NCI-H2029 (cell line): Measurements from ENCODE around the gene RAPSN.

Source experiments
- DNase-seq: peaks from one replicate; lab custom pipeline; 2025; lab: John Stamatoyannopoulos, UW

Gene RAPSN

DNA sequence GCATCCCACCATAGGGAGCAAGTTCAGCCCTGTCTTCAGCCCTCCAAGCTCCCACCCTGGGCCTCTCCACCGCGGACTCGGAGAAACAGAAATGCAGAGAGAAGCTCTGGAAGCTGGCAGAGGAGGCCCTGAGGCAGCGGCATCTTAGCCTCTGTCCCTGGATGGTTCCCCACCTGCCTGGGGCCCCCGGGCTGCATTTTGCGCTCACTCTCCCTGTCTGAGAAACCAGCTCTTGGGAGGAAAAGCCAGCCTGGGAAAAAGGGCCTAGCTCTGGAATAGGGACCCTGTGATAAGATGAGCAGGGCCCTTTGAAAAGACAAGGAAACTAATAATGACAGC is 58.5 kb downstream of the RAPSN start:
- no peak for DNase-seq

DNA sequence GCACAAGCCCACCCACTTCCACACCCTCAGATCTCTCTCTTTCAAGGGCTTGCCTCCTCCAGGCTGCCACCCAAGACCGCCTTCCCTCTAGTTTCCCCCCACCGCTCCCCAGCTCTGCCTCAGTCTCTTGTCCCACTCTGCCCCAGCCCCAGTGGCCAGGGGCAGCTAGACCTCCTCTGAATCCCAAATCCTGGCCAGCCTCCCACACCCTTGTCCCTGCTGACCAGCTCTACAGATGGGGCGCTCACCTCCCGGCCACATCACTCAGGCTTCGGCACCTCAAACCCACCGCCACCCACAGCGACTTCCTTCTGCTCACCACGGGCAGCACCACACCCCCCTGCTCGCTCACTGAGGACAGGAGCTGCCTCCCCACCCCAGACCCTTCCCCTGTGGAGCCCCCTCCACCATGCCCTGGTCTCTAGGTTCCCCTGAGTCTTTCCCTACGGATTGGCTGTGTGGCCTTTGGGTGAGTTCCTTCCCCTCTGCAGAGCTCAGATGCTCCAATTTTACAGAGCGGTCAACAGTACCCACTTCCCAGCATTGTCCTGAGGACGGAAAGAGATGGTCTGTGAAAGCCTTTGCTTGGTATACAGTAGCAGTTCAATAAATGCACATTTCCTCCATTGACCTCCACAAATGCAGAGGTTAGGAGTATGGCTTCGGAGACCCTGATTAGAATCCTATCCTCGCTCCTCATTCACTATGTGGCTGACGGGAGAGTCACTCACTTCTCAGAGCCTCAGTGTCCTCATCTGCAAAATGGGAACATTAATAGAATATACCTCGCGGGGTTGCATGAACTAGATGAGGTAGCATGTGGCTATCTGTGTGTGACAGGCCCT is 59.1 kb downstream of the RAPSN start:
- no peak for DNase-seq

DNA sequence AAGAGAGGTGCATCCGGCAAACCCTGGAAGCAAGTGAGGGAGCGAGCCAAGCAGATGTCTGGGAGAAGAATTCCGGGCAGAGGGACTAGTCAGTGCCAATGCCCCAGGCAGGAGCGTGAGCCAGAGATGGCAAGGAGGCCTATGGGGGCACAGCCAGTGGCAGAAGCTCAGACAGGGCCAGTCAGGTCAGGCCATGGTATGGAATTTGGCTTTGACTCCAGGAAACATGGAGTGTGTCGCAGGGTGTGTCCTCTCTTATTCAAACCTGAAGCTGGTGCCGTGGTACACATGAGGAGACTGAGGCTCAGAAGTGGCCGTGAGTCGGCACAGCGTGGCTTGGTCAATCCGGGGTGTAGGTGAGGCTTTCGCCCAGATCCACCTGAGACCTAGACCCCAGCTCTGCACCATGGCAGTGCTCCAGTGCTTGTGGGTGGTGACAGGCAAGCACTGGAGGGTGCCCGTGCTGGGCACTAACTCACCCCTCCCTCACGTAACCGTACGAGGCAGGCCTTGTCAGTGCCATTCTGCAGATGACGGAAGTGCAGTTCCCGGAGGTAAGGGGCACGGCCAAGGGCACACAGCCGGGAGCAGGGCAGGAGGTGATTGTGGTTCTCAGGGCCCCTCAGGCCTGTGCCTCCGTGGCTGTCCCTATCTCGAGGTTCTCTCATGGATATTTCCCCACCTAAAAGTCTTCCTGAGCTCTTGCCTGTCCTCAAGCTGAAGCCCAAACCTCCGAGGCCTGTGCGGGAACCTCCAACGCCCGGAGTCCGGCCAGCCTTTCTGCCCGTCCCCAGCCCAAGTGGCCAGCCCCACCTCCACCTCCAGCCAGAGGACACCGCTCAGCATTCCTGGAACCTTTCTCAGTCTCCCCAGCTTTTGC is 60.0 kb downstream of the RAPSN start:
- DNase-seq = no peak

DNA sequence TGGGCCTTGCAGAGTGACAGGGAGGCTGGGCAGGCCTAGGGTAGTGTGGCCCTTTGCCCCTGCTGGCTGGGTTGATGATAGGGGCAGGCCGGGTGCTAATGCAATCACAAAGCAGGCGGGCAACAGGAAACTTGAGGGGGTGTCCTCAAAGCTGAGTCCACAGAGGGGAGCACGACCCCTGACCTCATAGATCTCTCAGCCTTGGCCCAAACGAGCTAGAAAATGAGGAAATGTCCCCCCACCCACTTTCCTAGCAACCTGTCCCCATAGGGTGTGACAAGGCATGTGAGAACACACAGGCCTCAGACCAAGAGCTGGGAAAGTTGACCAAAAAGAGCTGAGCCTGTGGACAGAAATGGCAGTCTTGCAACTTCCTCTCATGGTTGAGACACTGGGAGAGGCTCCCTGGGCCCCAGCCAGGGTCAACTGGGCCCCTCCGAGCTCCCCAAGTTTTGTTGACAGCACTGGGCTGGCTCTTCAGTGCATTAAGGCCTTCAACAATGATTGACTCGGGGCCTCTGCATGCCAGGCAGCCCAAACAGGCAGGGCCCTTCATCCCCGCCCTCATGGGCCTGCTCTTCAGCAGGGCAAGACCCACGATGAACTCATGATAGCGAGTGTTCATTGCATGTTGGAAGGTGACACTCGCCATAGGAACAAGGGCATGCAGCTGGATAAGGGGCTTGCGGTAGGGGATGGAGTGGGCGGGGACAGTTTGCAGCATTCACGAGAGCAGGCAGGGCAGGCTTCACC is 60.8 kb downstream of the RAPSN start:
- no peak for DNase-seq
